ENCODE data around the gene ACVR1. TPM values are rescaled to one million over a fixed set of nuclear protein-coding genes. Genes with fewer than 3 reads are reported as not detected.
"Not testable (repeated sequence)": the region's sequence is repeated elsewhere in the genome, so short reads cannot be mapped to it uniquely, and the experiment has no call there.

The ACVR1 gene
- total RNA-seq, 3 donors from 2014 or later: 14.7 to 38.4 (median 15.8) TPM

- TF ChIP-seq CTCF (IDR thresholded peaks at IDR 0.05): no peak
Observed at GRCh38 chr2:157893611-157894010, 17.5 kb upstream of the ACVR1 start.

GRCh38 chr2:157891643-157892041, 15.5 kb upstream of the ACVR1 start:
- Histone ChIP-seq H3K4me3 (no peak overlapping the region), H3K4me1 (ENCODE audit: low read depth) (no peaks in the 10 kb centered on the region), H3K9me3 (no peaks in the 10 kb centered on the region), H3K36me3 (ENCODE audit: low read depth) (no peaks in the 10 kb centered on the region)
- intact Hi-C loops (cut with DNase I, micrococcal nuclease): no loop called here
- ATAC-seq (no peak), DNase-seq (no peak)
- no peak for TF ChIP-seq CTCF (IDR thresholded peaks at IDR 0.05)

More at GRCh38 chr2:157893611-157894010, 17.5 kb upstream of the ACVR1 start:
- no peak overlapping the region for H3K4me3 ChIP-seq
- intact Hi-C loops (cut with DNase I, micrococcal nuclease): no loop called here
- ATAC-seq (no peak), DNase-seq (no peak)
- H3K4me1 ChIP-seq (ENCODE audit: low read depth): no peaks in the 10 kb centered on the region
- no peaks in the 10 kb centered on the region for H3K9me3 ChIP-seq
- H3K36me3 ChIP-seq (ENCODE audit: low read depth): no peaks in the 10 kb centered on the region

GRCh38 chr2:157890969-157891642, 15.0 kb upstream of the ACVR1 start:
- Histone ChIP-seq H3K4me3 (no peak overlapping the region), H3K4me1 (ENCODE audit: low read depth) (no peaks in the 10 kb centered on the region), H3K36me3 (ENCODE audit: low read depth) (no peaks in the 10 kb centered on the region), H3K9me3 (no peaks in the 10 kb centered on the region)
- no peak for ATAC-seq
- intact Hi-C loops (cut with DNase I, micrococcal nuclease): no loop called here
- DNase-seq: no peak
- no peak for TF ChIP-seq CTCF (IDR thresholded peaks at IDR 0.05)

- no peak for ATAC-seq
- no peak for DNase-seq
- intact Hi-C loops (cut with DNase I, micrococcal nuclease): no loop called here
- Histone ChIP-seq H3K4me1 (ENCODE audit: low read depth) (no peaks in the 10 kb centered on the region), H3K9me3 (no peaks in the 10 kb centered on the region), H3K36me3 (ENCODE audit: low read depth) (no peaks in the 10 kb centered on the region), H3K4me3 (no peak overlapping the region)
- no peak for TF ChIP-seq CTCF (IDR thresholded peaks at IDR 0.05)
Observed at GRCh38 chr2:157887946-157888345, 11.8 kb upstream of the ACVR1 start.

GRCh38 chr2:157884533-157884932, 8.4 kb upstream of the ACVR1 start:
- H3K4me1 ChIP-seq (ENCODE audit: low read depth); intact Hi-C loops (cut with DNase I, micrococcal nuclease); H3K4me3 ChIP-seq; ATAC-seq; DNase-seq; H3K36me3 ChIP-seq (ENCODE audit: low read depth); H3K9me3 ChIP-seq: not testable (repeated sequence)

GRCh38 chr2:157880927-157881326, 4.8 kb upstream of the ACVR1 start:
- H3K4me3 ChIP-seq: no peak overlapping the region
- intact Hi-C loops (cut with DNase I, micrococcal nuclease): no loop called here
- no peak for ATAC-seq
- no peak for DNase-seq
- H3K36me3 ChIP-seq (ENCODE audit: low read depth): no peaks in the 10 kb centered on the region
- TF ChIP-seq CTCF (IDR thresholded peaks at IDR 0.05): no peak
- H3K4me1 ChIP-seq (ENCODE audit: low read depth): peaks cover 6% of the 10 kb centered on the region
- H3K9me3 ChIP-seq: no peaks in the 10 kb centered on the region

Measured in mucosa of descending colon (tissue), 3 donors.